Inflammatory macrophage (primary cell): Measurements from ENCODE around the gene TRNAU1AP.

Experiments used
- DNase-seq, 2 donors: peaks; one replicate each; pipeline ENCODE4 v3.0.0-alpha.2; 2020 to 2022

TRNAU1AP gene

GRCh38 chr1:28613175-28613574, 60.3 kb downstream of the TRNAU1AP start:
- DNase-seq = no peak
